ENCODE results near the gene CCDC57.
A peak's percentile ranks its signal among the peaks of the same experiment; 100 is the strongest.
"Not testable (repeated sequence)": the region's sequence is repeated elsewhere in the genome, so short reads cannot be mapped to it uniquely, and the experiment has no call there.

Gene CCDC57

DNA sequence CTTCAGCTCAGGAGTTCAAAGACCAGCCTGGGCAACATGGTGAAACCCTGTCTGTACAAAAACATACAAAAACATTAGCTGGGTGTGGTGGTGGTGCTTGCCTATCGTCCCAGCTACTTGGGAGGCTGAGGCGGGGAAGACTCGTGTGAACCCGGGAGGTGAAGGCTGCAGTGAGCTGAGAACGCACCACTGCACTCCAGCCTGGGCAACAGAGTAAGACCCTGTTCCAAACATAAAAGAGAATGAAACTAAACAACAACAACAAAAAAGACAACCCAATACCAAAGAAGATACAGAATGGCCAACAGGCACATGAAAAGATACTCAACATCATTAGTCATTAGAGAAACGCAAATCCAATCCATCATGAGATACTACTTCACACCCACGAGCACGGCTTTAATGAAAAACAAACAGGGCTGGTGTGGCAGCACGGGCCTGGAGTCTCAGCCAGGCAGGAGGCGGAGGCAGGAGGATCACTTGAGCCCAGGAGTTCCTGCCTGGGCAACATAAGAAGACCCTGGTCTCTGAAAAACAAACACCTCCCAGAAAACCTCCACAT lies 8.8 kb upstream of the CCDC57 start:
- no peak for DNase-seq

DNA sequence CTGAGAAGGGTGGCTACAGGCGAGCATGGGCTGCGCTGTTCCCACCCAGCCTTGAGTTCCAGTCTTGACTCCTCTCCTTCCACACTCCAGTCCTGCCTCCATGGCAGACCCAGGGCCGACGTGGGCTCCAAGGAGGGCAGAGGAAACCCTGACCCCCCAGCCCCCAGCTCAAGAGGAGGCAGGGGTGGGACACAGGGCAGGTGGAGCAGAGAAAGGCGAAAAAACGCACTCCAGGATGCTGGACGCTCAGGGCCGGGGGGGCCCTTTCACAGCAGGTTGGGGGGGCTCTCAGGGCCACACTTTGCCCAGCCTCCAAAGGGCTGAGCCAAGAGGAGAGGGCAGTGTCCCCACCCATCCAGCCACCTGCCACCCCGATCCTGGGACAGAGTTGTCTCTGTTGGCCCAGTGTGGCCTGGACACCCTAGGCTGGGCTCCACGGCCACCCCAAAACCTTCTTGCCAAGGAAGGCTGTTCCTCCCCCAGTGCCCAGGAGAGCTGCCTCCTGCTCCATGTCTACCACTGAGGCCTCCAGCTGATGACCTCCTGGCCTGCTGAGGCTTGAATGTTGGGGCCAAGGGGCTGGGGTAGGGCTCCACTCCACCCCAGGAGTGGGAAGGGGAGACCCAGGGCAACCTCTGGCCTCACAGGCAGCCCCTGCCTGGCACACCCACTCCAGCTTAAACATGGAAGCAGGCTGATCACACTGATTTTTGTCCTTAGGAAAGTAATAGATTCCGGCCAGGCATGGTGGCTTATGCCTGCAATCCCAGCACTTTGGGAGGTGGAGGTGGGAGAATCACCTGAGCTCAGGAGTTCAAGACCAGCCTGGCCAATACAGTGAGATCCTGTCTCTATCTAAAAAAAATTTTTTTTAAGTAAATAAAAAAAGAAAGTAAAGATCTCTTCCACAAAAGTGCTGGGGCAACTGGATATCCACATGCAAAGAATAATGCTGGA lies 7.4 kb upstream of the CCDC57 start:
- no peak for DNase-seq

DNA sequence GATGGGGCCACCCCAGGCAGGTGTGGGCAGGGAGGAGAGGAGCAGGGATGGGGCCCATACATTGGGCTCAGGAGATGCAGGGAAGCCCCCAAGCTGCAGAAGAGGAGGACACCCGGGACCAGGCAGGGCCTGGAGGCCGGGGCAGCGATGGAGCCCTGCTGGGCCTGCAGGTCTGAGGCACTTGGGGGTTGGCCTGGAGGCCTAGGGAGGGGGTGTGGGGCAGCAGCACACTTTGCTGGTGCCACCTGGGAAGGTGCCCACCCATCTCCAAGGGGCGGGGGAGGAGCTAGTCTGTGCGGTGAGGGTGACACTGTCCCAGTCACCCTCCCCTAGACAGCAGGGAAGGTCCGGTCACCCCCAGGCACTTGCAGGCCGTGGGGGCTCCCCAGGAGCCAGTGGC lies 6.4 kb upstream of the CCDC57 start:
- no peak for DNase-seq

DNA sequence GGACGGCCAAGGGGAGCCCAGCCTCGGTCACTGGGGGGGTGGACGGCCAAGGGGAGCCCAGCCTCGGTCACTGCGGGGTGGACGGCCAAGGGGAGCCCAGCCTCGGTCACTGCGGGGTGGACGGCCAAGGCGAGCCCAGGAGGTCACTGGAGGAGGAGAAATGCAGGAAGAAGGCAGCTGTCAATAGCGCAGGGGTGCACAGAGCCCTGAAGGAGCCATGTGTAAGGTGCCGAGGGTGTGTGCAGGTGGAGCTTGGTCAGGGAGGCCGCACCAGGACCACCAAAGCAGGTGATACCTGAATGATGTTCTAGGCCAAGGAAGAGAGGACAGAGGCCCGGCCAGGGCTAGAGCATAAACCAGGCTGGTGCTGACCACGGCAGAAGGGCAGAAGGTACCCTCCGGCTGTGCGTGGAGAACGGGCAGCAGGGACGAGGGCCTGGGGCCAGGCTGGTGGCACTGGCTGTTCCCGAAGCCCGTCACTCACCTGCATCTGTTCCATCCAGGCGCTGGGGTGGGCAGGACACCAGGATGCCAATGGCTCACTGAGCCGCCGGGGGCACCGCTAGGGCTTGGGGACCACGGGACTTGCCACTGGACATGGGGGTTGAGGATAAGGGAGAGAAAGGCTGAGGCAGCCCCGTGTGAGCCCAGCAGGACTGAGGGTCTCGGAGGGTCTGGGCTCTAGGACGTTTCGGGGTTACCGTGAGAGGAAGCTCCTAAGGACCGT lies 5.9 kb upstream of the CCDC57 start:
- no peak for DNase-seq

DNA sequence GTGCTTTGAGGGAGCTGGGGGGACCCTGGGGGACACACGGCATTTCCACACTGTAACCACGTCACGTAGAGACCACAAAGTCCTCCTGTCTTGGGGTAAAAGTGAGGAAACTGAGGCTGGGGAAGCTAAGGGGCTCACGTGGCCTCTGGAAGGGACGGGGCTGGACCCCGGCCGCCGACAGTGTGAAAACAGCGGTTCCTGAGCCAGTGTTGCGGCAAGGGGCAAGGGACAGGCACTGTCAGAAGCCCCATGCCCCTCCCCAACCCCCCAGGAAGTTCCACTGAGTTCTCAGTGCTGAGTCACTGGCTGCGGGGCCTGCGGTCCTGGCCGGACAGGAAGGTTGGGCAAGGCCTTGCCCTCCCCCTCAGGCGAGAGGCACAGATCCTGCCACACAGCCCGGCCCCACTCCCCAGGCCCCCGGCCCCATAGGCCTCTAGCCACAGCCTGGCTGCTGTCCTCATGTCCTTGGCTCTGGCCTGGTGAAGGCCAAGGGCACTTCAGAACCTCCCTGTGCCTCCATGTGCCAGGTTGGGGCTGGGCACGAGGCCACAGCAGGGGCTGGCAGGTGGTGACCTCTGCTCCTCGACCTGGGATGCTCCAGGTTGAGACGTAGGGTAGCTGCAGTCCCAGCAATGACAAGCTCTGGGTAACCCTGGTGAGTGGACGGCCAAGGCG lies 5.0 kb upstream of the CCDC57 start:
- DNase-seq = peak; percentile 30

DNA sequence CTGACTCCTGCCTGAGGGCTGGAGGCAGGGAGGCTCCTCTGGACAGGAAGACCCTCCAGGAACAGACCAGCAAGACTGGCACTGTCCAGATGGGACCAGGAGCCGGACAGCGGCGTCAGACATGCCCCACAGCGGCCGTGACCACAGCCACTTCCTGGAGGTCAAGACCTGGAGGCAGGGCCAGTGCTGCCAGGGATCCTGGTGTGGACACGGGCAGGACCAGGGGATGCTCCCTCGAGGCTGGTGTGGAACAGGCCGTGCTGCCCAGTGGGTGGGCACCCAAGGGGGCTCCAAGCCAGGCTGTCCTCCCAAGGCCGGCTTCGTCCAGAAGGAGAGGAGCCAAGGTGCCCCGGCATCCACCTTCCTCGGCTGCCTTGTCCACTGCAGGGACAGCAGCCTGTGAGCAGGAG lies 4.5 kb upstream of the CCDC57 start:
- no peak for DNase-seq

DNA sequence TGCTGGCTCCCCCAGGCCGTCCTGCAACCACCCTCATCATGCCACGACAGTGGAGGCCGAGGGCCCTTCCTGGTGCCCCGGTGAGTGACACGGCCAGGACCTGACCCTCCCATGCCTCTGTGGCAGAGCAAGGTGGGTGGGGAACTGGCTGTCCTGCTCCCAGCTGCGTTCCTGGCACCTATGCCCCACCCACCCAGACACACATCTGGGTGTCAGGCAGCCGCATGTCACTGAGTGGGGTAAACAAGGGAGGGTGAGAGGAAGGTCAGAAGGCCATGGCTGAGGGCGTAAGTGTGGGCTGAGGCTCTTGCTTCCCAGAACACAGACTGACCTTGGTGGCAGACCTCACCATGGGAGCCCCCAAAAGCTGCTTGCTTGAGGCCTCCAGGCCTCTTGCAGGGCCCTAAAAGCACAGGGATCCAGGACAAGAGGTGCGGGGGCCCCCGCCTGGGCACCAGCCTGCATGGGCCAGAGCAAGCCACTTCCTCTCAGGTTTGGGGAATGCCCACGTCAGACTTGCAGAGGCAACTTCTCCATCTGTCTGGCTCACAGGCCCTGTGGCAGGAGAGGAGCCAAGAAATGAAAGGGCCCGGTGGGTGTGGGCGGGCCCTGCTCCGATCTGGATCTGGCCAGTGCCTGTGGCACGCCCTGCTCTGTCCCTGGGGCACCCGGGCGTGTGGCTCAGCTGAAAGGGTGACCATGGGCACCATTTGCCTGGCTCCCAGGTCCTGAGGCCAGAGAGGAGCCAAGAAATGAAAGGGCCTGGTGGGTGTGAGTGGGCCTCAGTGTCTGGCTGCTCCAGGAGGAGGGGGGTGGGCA lies 3.9 kb upstream of the CCDC57 start:
- DNase-seq = peak; percentile 77

DNA sequence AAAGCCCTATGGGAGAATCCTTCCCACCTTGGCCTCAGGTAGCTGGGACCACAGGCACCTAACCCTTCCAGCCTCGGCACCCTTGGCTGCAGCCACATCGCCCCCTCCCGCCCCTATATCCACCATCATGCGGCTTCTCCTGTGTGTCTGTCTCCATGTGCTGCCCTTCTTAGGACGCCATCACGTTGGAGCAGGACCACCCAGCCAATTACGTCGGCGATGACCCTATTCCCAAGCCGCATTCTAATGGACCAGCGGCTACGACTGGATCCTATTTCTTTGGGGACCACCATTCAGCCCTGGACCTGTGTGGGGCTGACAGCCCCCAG lies 3.3 kb upstream of the CCDC57 start:
- DNase-seq = no peak

DNA sequence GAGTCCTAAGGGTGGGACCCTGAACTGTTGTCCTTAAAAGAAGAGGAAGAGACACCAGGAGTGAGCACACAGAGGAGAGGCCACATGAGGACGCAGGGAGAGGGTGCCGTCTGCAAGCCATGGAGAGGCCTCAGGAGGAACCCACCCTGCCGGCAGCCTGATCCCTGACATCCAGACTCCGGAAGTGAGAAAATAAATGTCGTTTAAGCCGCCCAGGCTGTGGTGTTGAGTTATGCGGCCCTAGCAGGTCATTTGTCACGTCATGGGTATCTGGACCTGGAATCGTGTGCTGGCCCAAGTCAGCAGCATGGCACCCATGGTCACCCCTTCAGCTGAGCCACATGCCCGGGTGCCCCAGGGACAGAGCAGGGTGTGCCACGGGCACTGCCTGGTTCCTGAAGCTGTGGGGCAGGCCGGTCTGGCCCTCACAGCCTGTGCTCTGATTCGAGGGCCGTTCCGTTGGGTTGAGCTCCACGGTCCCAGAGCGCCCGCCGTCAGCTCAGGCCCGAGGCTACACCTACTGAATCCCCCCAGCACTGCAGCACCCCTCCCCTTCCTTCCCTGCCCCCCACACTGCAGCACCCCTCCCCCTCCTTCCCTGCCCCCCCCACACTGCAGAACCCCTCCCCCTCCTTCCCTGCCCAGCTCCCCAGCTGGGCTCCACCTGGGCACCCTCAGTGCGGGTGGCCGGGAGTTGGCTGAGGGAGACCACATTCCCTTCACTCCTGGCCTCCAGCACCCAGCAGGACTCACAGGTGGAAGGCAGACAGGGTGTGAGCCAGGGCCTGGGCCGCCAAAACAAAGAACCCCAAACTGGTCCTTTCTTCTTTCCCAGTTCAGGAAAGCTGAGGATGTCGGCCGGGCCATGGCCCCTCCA lies 2.7 kb upstream of the CCDC57 start:
- no peak for DNase-seq

DNA sequence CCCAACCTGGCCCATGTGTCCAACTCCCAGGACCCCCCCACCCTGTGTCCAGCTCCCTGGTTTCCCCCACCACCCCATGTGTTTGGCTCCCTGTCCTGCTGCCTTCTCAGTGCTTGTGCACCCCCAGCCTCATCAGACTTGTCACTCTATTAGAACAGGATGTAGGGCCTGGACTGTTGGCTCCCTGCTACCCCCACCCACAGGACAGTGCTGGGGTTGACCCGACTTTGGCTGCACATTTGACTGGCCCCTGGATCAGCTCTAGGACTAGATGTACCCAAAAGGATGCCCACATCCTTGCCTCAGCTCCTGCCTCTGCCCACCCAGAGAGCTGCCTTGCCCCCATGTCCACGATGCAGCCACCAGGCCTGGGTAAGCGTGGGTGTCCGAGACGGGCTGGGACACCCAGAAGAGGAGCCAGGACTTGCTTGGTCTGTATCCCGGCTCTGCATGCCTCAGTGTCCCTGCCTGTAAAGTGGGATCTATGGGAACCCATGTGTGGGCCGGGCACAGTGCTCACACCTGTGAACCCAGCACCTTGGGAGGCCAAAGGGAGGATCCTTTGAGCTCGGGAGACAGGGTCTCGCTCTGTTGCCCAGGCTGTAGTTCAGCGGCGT lies 1.5 kb upstream of the CCDC57 start:
- DNase-seq = no peak

DNA sequence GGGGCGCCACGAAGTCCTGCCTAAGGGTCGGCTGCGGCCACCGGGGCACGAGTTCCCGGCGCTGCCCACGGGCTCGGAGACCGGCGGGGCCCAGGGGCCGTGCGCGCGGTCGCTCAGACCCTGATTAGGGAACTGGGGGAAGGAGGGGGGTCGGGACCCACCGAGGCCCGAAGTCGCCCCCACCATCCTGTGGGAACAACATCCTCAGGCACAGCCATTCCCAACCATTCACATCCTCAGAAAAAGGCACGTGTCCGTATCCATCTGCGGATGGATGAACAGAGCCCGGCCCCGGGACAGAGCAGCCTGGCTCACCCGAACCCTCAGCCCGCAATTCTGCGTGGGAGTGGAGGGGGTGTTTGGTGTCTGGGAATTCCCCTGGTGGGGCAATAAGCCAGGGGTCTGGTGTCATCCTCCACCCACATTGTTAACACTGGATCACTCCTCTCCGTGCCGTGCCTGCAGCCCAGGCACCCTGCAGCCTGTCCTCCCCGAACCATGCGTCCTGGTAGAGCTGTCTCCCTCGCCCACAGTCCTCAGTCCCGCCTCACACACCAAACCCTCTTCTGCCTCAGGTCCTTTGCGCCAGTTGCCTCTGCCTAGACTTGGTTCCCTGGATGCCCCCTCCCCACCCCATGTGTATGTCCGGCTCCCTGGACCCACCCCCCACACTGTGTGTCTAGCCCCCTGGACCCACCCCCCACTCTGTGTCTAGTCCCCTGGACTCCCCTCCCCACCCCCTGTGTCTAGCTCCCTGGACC lies 789 bp upstream of the CCDC57 start:
- DNase-seq = peak; percentile 63

DNA sequence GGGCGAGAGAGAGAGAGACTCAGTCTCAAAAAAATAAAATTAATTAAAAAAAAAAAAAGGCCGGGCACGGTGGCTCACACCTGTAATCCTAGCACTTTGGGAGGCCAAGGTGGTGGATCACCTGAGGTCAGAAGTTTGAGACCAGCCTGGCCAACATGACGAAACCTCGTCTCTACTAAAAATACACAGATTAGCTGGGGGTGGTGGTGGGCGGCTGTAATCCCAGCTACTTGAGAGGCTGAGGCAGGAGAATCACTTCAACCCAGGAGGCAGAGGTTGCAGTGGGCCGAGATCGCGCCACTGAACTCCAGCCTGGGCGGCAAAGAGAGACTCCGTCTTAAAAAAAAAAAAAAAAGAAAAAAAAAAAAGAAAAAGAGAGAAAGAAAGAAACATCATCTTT lies 2.0 kb downstream of the CCDC57 start:
- DNase-seq = not testable (repeated sequence)

DNA sequence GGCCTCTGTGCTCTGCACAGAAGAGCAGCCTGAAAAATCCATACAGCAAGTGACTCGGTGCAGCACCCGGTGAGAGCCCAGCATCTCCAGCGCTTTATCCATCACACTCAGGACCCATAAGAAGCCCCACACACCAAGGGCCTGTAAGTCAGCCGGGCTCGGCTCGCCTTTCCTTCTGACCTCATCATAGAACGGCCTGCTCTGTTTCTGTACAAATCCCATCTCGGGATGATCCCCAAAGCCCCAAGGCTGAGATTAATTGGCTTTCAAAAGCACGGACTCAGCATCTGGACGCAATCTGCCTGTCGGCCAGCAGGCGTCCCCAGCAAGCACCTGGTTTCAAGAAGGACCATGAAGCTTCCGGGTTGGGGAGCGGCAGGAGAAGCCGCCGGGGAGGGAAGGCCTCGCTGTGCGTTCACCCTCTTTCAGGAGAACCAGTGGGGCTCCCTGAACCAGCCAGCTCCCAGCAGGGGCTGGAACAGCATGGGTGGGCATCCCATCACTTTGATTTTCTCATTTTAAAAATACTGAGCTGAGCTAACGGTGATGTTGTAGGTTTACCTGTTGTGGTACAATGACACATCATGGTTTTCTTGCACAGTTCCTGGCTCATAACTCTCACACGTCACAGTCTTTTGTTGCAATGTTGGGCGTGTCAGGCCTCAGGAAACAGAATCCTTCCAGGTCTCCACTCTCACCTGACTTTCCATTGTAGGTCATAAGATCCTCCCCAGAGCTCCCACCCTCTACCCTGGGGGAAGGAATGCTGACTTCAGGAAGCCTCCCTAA lies 6.7 kb downstream of the CCDC57 start:
- peak; percentile 91 for DNase-seq

DNA sequence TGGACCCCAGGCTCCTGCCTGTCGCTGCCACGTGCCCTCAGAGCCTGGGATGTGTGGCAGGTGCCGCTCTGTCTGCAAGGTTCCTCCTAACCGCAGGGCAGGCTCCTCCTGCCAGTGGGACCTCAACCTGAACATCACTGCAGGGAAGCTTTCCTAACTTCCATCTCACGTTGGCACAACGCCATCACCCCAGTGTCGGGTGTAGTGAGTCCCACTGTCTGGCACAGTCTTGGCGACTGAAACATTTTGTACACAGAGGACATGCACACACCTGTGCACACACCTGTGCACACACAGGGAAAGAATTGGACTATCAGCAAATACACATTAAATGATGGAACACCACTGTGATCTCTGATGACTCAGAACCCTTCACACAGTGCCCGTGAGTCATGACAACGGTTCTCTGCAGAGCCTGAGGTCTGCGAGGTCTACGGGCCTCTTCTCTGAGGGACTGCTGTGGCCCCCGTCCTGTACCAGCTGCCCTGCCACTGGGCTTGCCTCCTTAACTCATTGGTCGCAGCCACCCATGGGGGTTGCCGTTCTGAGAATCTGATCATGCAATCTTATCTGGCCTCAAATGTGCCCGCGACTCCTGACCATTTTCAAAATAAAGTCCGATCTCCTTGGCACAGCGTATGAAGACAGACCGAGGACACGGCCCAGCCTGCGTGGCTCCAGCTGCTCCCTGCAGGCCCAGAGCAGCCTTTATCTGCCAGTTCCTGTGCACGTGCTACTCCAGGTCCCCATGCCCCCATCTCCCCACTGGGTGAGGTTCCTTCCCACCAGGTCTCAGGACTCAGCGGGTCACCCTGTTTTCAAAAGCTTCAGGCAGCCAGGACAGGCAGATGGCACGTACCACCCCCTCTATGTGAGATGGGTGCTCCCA lies 7.6 kb downstream of the CCDC57 start:
- peak; percentile 68 for DNase-seq

DNA sequence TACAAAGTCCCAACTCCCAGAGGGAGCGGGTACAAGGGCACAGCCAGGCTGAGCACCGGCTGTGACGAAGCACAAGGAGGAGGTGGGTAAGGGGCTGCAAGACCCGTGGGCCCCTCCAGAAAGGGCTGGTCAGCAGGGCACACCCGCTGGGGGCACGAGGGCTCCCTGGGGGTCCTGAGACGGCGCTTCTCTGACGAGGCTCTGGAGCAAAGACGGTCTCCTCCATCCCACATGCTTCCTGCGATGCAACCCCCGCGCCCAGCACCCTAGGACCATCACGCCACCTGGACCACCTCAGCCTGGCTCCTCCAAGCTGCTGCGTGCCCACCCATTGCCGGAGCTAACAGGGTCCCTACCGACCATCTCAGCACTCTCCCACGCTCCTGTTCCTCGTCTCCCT lies 8.7 kb downstream of the CCDC57 start:
- no peak for DNase-seq

DNA sequence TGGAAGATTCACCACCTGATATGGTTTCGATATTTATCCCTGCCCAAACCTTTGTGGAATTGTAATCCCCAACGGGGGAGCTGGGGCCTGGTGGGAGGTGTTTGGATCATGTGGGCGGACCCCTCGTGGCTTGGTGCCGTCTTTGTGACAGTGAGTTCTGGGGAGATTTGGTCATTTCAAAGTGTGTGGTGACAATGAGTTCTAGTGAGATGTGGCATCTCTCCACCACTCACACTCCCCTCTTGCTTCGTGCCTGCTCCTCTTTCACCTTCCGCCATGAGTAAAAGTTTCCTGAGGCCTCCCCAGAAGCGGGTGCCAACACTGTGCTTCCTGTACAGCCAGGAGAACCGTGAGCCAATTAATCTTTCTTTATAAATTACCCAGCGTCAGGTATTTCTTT lies 9.7 kb downstream of the CCDC57 start:
- peak; percentile 38 for DNase-seq

DNA sequence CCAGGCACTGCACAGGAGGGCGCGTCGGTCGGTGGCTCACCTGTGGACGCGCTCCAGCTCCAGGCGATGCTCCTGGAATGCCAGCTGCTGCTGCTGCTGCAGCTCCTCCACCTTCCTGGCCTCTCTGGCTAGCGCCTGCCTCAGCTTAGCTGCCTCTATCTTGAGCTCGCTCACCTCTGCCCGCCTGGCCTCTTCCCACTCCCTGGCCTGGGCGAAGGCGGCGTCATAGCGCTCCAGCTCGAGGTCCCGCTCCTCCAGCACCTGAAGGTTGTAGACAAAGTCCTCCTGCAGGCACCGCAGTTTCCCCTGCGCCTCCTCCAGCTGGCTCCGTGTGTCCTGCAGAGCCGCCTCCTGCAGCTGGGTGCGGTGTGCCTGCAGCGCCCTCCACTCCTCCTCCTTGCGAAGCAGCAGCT lies 11.1 kb downstream of the CCDC57 start:
- DNase-seq = no peak

All from activated CD4-positive, alpha-beta T cell treated with anti-CD3 and anti-CD28 coated beads, Interleukin-10, Interleukin-2, amounts not matched to agents 100 ng/mL and 50 ng/mL, durations not matched to agents 16 hours and 8 hours (primary cell).